GM21576 (cell line): ENCODE results near the gene RAP1GDS1.
"Not testable (repeated sequence)": the region's sequence is repeated elsewhere in the genome, so short reads cannot be mapped to it uniquely, and the experiment has no call there.

Experiments
- ATAC-seq: cut with Tn5 transposase; IDR thresholded peaks from one replicate; pipeline ENCODE4 v1.9.1; 2021; ENCODE audit warnings: mild to moderate bottlenecking, moderate library complexity; ENCODE audit not compliant: unreplicated experiment

Gene RAP1GDS1

DNA sequence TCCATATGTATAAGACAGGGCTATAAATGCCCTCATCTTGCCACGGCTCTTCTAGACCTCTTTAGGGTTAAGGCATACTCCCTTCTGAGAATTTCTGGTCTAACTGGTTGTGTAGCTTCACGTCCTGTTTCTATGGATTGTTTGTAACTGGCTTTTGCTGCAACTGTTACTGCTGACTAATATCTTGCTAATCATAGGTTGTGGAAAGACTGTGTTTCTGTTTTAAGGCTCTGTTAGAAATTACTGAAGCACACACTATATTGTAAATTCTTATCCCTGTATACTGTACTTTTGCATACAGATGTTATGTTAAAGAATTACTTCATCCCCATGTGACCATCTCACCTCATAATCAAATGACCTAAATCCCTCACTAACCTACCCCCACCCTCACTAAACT is 218.4 kb downstream of the RAP1GDS1 start:
- ATAC-seq: not testable (repeated sequence)

DNA sequence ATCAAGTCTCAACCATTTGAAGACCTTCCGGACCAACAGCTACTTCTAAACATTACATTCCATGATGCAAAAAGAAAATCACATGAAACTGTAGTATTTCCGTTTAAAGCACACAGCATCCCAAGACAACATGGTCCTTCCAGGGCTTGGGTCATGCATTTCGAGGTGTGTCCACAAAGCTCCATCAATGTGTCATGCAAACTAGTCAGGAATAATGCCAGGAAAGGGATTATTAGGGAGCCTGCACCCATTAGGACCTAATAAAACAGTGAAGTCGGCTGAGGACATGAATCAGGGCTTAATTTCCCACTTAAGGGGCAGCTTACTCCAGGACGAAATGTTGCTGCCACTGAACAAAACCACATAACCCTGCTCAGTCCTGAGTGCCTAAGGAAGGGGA is 219.4 kb downstream of the RAP1GDS1 start:
- no peak for ATAC-seq

DNA sequence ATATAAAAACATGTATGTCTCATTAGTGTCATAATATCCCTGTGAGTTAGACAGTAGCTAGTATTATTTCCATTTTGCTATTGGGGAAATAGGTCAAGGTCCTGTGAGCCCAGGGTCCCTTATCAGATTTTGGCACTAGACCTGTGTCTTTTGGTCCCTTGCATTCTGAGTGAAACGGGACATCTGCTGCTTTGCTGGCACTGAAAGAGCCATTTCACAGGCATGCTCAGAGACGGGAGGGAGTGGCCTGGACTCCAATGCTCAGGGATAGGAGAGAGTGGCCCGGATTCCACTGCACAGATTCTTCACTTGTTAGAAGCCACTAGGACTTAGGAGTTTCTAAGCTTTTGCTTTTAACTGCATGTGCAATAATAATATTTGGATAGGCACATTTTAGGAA is 220.0 kb downstream of the RAP1GDS1 start:
- no peak for ATAC-seq

DNA sequence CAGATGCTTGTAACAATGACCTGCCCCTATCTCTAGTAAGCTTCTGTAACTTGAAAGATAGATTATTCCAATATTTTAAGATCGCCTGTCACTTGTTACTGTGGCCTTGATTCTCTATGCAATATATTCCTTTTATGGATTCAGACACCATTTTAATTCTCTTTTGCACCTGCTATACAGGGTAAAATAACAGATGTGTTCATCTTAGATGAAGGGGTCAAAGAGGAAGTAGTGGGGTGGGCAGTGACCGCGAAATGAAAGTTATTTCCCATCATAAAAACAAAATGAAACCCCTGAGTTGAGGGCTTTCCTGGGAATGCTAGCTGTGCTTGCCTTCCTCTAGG is 221.3 kb downstream of the RAP1GDS1 start:
- ATAC-seq: peak; percentile 15

DNA sequence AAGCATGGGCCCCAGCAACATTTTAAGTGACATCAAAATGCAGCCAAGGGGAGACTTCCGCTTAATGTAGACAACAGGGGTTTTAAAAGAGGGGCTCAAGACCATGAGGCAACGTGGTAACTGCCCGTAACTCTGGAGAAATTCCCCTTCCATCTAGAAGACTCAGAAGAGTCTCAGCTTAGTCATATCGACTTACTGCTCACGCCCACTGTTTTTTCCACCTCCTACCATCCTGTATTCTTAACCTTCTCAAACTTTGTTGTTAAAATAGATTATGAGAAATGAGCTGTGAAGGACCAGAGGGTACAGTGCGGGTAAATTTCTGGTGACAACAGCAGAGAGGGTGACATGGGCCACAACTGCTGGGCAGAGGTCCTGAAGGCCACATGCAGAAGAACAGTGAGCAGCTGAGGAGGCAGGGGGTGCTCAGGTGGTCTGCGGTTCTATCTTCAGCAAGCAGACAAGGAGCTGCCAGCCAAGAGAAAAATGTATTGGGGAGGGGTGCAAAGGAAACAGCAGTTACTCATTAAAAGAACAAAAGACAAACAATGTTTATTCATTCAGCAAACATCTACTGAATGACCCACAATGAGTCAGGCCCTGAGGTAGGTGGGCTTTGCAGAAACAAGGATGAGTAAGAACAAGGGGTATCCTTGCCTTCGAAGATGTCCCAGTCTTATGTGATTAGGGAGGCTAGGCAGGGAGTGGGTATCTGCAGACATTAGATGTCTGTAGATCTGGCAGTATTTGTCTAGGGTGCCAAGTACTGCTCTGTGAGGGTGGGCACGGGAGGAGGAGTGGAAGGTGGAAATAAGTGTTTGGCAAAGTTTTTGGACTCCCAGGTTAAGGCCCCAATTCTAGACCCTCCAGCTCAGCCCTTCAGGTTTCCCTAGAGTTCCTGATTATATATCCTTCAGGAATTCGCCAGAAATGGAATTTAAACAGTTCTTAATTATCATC is 221.9 kb downstream of the RAP1GDS1 start:
- ATAC-seq: peak; percentile 88

DNA sequence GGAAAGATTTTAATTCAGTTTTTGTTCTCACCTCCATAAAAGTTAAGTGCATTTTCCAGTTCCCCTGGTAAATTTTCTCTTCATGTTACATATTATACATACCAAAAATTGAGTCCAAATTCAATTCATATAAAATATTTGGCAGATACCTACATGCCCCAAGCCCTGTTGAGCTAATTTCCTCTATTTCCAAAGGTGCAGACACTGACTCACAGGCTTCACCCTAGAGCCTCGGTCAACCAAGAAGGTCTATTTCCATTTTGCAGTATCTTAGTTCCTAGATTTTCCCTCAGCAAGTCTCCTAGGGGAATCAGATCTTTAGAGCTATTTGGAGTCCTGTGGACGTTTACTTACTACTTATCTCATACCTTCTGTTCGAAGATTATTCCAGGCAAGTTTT is 222.8 kb downstream of the RAP1GDS1 start:
- ATAC-seq: no peak

DNA sequence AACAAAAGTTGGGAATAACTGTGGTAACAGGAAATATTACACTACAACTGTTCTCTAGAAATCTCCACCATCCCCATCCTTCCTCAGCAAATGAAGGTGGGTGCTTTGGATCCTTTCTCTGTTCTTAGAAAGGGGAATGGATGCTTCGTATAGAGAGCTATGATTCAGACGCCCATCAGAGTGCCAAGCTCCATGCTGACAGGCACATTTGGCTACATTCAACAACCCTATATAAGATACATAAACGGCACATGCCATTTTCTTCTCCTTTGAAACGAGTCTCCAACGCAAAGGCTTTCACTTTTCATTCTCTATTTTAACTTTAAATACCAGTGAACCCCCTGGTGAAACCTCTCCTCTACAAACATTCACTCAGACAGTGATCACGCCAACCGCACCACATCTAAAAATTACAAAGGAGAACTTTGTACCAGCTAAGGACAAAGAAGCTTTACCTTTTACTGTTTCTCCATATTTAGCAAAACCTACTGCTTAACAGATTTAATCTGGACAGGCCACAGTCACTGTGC is 224.7 kb downstream of the RAP1GDS1 start:
- no peak for ATAC-seq

DNA sequence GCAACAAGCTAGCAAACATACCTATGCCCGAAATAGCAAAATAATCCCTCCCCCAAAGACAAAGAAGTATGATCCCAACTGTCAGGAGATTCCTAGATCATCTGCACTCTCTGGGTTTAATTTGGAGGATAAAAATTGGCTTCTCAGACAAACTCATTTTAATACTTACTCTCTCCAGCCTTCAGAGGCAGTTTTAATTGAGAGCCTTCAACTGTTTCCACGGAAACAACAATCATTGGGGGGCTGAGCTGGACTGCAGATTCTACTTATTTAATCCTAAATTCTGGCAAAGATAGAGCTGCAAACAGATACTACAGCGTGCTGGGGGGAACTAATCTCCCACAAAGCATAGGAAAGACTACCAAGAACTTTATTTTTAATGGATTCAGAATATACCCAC is 229.1 kb downstream of the RAP1GDS1 start:
- ATAC-seq: no peak

DNA sequence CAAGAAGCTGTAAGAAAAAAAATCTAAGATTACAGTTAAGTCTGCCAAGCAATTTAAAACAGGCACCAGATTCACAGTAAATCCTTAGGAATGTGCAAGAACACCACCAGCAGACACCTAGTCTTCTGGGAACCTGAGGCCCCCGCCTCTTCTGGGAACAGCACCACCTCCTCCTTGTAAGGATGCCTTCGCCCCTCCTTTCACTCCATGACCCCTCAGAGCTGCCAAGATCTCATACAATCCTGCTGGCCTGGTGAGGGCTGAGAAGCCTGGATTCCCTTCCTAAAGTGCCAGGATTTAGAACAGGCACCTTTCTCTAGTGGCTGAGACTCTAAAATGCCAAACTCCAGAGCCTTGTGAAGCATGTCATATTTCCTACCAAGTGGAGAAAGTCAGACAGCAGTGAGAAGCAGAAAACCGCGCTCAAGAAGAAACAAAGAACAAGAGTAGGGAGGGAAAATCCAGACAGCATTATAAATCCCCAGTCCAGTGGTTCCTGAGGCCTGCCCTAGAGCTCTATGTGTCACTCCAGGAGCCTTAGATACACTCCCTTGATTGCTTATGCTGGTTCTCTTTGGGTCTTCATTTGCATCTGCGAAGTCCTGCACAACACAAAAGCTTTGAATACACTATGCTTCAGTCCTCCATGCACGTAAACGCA is 230.8 kb downstream of the RAP1GDS1 start:
- no peak for ATAC-seq

DNA sequence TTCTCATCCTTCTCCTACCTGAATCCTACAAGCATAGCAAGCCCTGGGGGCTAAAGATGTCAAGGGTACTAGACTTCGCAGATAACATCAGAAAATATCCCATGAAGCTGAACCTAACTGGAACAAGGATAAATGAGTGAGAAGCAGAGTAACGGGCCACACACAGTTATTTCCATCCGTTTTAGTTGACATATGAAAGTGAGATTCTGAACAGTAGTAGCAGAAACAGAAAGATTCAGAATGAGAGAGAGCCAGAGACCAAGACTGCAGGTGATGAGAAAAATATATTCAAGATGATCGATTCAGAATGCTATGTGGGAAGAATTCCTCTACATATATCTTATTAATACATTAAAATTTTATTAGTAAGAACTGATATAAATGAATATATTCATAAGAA is 232.1 kb downstream of the RAP1GDS1 start:
- peak; percentile 88 for ATAC-seq
